Type B pancreatic cell (in vitro differentiated cells): Measurements from ENCODE around the gene DDO. TPM values are rescaled to one million over a fixed set of nuclear protein-coding genes. Genes with fewer than 3 reads are reported as not detected.

Source experiments
- DNase-seq: peaks from one replicate; pipeline ENCODE4 v3.0.0; 2021; ENCODE audit warnings: mixed read lengths; ENCODE audit not compliant: unreplicated experiment; ENCODE audit errors: extremely low spot score
- H3K27ac Mint-ChIP-seq: 2 replicates; pipeline ENCODE4 v1.8.0; 2021; ENCODE audit warnings: mild to moderate bottlenecking, mixed read lengths
- H3K27me3 Mint-ChIP-seq: 2 replicates; pipeline ENCODE4 v1.8.0; 2021; ENCODE audit warnings: mixed read lengths
- H3K36me3 Mint-ChIP-seq: 2 replicates; pipeline ENCODE4 v1.8.0; 2021; ENCODE audit warnings: mixed read lengths
- H3K4me1 Mint-ChIP-seq: one replicate; pipeline ENCODE4 v1.8.0; 2021; ENCODE audit warnings: mixed read lengths; ENCODE audit not compliant: unreplicated experiment
- H3K4me3 Mint-ChIP-seq: 2 replicates; pipeline ENCODE4 v1.8.0; 2021; ENCODE audit warnings: mild to moderate bottlenecking, mixed read lengths
- H3K9me3 Mint-ChIP-seq: 2 replicates; pipeline ENCODE4 v1.8.0; 2021; ENCODE audit warnings: mixed read lengths
- total RNA-seq: library from RNA; stranded (reverse); gene quantifications from 2 replicates; pipeline ENCODE4 v1.2.1, GENCODE V29; 2021; ENCODE audit warnings: low replicate concordance
- TF ChIP-seq, protein P1 (sequence below): fragments of 200-600 bp; sonication (generic); conservative IDR thresholded peaks from 2 replicates; pipeline ENCODE4 v1.5.0; 2021; ENCODE audit warnings: antibody characterized with exemption, mild to moderate bottlenecking

Gene DDO
- total RNA-seq, 1 donor from 2014 or later = not detected

DNA sequence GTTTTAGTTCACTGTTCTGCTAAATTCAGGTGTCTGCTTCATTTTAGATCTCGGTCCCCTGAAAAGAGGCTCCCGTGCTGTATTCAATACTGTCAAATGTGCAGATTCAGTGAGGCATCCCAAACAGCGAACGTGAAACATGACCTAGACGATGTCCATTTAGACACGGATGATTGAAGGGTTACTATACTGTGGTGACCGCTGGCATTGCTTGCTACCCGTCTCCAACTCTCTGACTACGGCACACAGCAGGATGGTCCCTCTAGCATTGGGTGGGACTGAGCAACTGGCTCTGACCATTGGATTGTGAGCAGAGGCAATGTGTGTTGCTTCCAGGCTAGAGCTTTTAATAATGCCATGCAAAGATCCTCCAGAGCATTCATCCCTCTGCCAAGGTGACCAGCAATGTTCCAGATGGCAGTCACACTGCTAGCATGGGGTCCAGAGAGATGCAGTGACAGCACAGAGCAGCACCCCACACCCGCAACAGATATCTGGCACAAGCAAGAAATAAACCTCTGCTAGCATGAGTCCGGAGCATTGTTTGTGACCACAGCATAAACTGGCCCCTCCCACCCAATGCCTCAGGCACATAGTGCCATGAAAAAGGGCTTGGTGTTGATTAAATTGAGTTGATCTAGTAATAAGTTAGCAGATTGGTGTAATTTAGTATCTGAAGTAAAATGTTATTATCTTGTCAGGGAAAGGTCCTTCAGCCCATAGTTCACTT, 66.2 kb downstream of the DDO start:
- no peaks in the 10 kb centered on the region for H3K27me3 Mint-ChIP-seq
- H3K4me1 Mint-ChIP-seq = peaks cover 55% of the 10 kb centered on the region
- H3K36me3 Mint-ChIP-seq = peaks cover 11% of the 10 kb centered on the region
- H3K27ac Mint-ChIP-seq = no peak overlapping the region
- no peak for DNase-seq
- TF ChIP-seq, protein P1, sequence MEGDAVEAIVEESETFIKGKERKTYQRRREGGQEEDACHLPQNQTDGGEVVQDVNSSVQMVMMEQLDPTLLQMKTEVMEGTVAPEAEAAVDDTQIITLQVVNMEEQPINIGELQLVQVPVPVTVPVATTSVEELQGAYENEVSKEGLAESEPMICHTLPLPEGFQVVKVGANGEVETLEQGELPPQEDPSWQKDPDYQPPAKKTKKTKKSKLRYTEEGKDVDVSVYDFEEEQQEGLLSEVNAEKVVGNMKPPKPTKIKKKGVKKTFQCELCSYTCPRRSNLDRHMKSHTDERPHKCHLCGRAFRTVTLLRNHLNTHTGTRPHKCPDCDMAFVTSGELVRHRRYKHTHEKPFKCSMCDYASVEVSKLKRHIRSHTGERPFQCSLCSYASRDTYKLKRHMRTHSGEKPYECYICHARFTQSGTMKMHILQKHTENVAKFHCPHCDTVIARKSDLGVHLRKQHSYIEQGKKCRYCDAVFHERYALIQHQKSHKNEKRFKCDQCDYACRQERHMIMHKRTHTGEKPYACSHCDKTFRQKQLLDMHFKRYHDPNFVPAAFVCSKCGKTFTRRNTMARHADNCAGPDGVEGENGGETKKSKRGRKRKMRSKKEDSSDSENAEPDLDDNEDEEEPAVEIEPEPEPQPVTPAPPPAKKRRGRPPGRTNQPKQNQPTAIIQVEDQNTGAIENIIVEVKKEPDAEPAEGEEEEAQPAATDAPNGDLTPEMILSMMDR = no peak
- no peak overlapping the region for H3K4me3 Mint-ChIP-seq
- H3K9me3 Mint-ChIP-seq = no peaks in the 10 kb centered on the region

DNA sequence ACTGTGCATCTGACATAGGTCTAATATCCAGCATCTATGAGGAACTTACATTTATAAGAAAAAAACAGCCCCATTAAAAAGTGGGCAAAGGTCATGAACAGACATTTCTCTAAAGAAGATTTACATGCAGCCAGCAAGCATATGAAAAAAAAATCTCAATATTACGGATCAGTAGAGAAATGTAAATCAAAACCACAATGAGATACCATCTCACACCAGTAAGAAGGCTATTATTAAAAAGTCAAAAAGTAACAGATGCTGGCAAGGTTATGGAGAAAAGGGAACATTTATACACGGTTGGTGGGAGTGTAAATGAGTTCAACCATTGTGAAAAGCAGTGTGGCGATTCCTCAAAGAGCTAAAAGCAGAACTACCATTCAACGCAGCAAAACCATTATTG, 70.3 kb downstream of the DDO start:
- TF ChIP-seq, protein P1 = no peak
- Mint-ChIP-seq H3K36me3 (peaks cover 11% of the 10 kb centered on the region), H3K4me3 (no peak overlapping the region), H3K27ac (no peak overlapping the region), H3K4me1 (peaks cover 46% of the 10 kb centered on the region), H3K9me3 (no peaks in the 10 kb centered on the region), H3K27me3 (no peaks in the 10 kb centered on the region)
- DNase-seq = no peak

DNA sequence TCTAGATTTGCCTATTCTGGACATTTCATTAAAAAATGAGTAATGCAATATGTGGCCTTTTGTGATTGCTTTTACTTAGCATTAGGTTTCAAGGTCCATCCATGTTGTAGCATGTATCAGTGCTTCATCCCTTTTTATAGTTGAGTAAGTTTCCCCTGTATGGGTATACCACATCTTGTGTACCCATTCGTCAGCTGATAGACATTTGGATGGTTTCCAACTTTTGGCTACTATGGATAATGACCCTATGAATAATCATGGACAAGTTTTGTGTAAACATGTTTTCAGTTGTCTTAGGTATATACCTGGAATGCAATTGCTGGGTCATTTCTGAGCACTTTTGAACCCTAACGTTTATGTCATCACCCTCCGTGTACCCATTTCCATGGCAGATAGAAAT, 72.6 kb downstream of the DDO start:
- Mint-ChIP-seq H3K27ac (no peak overlapping the region), H3K27me3 (no peaks in the 10 kb centered on the region), H3K9me3 (no peaks in the 10 kb centered on the region), H3K4me1 (peaks cover 35% of the 10 kb centered on the region), H3K36me3 (peaks cover 4% of the 10 kb centered on the region), H3K4me3 (no peak overlapping the region)
- no peak for DNase-seq
- TF ChIP-seq, protein P1 = no peak

Other genes with a start within 250 kb of the DDO start
- 17.7 and 120 TPM in 2 replicates for gene WASF1, start 235.9 kb downstream of the DDO start, total RNA-seq
- 18.6 and 42.8 TPM in 2 replicates for gene CDC40, start 235.1 kb downstream of the DDO start, total RNA-seq
- gene METTL24, start 57.2 kb downstream of the DDO start, total RNA-seq = 2.0 and 10.0 TPM in 2 replicates
- gene SLC22A16, start 61.0 kb upstream of the DDO start, total RNA-seq = not detected in 2 replicates